ENCODE results near the gene E2F3. TPM values are rescaled to one million over a fixed set of nuclear protein-coding genes. Genes with fewer than 3 reads are reported as not detected.

Gene E2F3
- total and polyA plus RNA-seq, 12 donors, result 5.2 to 12.0 (median 7.8) TPM

GRCh38 chr6:20417819-20418218, 16.1 kb downstream of the E2F3 start:
- Histone ChIP-seq H3K27ac (no peak overlapping the region), H3K4me3 (no peak overlapping the region), H3K36me3 (replicated peaks in 1 of 2) (no peaks in the 10 kb centered on the region), H3K4me1 (replicated peaks in 1 of 2) (peaks cover 0 to 5% of the 10 kb centered on the region in 2 donors), H3K9me3 (replicated peaks in 1 of 3) (no peaks in the 10 kb centered on the region), H3K27me3 (no peaks in the 10 kb centered on the region)
- no peak for TF ChIP-seq POLR2A (IDR thresholded peaks at IDR 0.05)
- TF ChIP-seq, protein P1, sequence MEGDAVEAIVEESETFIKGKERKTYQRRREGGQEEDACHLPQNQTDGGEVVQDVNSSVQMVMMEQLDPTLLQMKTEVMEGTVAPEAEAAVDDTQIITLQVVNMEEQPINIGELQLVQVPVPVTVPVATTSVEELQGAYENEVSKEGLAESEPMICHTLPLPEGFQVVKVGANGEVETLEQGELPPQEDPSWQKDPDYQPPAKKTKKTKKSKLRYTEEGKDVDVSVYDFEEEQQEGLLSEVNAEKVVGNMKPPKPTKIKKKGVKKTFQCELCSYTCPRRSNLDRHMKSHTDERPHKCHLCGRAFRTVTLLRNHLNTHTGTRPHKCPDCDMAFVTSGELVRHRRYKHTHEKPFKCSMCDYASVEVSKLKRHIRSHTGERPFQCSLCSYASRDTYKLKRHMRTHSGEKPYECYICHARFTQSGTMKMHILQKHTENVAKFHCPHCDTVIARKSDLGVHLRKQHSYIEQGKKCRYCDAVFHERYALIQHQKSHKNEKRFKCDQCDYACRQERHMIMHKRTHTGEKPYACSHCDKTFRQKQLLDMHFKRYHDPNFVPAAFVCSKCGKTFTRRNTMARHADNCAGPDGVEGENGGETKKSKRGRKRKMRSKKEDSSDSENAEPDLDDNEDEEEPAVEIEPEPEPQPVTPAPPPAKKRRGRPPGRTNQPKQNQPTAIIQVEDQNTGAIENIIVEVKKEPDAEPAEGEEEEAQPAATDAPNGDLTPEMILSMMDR (IDR thresholded peaks at IDR 0.05), result no peak
- intact Hi-C loops (cut with DNase I), result loop anchor here in 1 of 2 donors (10.0 kb wide), 1 partner anchor 107 kb away; no protein-coding TSS in a partner anchor
- WGBS, 4 donors, result 72 to 90% (median 78%) methylated on average over 6 of the region's 6 CpGs
- no peak for DNase-seq

- H3K9me3 ChIP-seq (replicated peaks in 1 of 3), result no peaks in the 10 kb centered on the region
- H3K36me3 ChIP-seq (replicated peaks in 1 of 2), result no peaks in the 10 kb centered on the region
- TF ChIP-seq, protein P1 (IDR thresholded peaks at IDR 0.05), result no peak
- no peak for TF ChIP-seq POLR2A (IDR thresholded peaks at IDR 0.05)
- 78 to 93% (median 91%) methylated on average over 3 of the region's 3 CpGs for WGBS, 4 donors
- peak in 6 of 7 donors; percentile 12 to 58 (median 34) for DNase-seq
- H3K4me3 ChIP-seq, result no peak overlapping the region
- H3K4me1 ChIP-seq (replicated peaks in 1 of 2), result peaks cover 7 to 9% of the 10 kb centered on the region in 2 donors
- H3K27ac ChIP-seq, result no peak overlapping the region
- intact Hi-C loops (cut with DNase I), result no loop called here
- H3K27me3 ChIP-seq, result no peaks in the 10 kb centered on the region
These were observed 24.8 kb downstream of the E2F3 start for GRCh38 chr6:20426177-20427082.

DNA sequence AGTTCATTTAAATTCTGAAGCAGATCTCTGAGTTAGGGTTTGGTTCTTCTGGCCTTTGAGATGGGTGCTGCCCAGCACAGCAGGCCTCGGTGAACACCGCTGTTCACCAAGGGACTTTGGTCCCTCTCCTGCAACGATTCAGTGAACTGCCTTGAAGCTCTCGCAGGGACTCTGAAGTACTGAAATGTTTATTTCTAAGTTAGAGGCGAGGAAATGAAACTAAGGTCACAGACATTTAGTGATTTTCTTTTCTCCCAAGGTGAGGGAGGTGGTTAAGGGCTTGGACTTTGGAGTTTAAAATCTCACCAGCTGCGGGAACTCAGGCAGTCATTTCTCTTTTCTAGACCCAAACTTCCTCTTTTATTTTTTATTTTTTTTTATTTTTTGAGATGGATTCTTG, 26.2 kb downstream of the E2F3 start:
- TF ChIP-seq POLR2A (IDR thresholded peaks at IDR 0.05), result no peak
- TF ChIP-seq, protein P1 (IDR thresholded peaks at IDR 0.05), result no peak
- DNase-seq, result no peak
- Histone ChIP-seq H3K4me1 (replicated peaks in 1 of 2) (peaks cover 7 to 9% of the 10 kb centered on the region in 2 donors), H3K27me3 (no peaks in the 10 kb centered on the region), H3K9me3 (replicated peaks in 1 of 3) (no peaks in the 10 kb centered on the region), H3K36me3 (replicated peaks in 1 of 2) (no peaks in the 10 kb centered on the region), H3K27ac (no peak overlapping the region), H3K4me3 (no peak overlapping the region)
- intact Hi-C loops (cut with DNase I), result no loop called here
- WGBS, 4 donors, result 71 to 86% (median 75%) methylated on average over 6 of the region's 6 CpGs

GRCh38 chr6:20432692-20433091, 31.0 kb downstream of the E2F3 start:
- no peaks in the 10 kb centered on the region for H3K36me3 ChIP-seq (replicated peaks in 1 of 2)
- no peak for TF ChIP-seq POLR2A (IDR thresholded peaks at IDR 0.05)
- TF ChIP-seq, protein P1 (IDR thresholded peaks at IDR 0.05), result no peak
- intact Hi-C loops (cut with DNase I), result no loop called here
- H3K27ac ChIP-seq, result no peak overlapping the region
- no peak overlapping the region for H3K4me3 ChIP-seq
- no peaks in the 10 kb centered on the region for H3K9me3 ChIP-seq (replicated peaks in 1 of 3)
- no peak for DNase-seq
- 90 to 98% (median 96%) methylated on average over 5 of the region's 5 CpGs for WGBS, 4 donors
- no peaks in the 10 kb centered on the region for H3K4me1 ChIP-seq (replicated peaks in 1 of 2)
- H3K27me3 ChIP-seq, result no peaks in the 10 kb centered on the region

Data from adrenal gland (tissue), 12 donors.